ENCODE results near the gene PAFAH2. TPM values are rescaled to one million over a fixed set of nuclear protein-coding genes. Genes with fewer than 3 reads are reported as not detected.
"Not testable (repeated sequence)": the region's sequence is repeated elsewhere in the genome, so short reads cannot be mapped to it uniquely, and the experiment has no call there.

PAFAH2 gene
- total RNA-seq, 2 donors from 2014 or later: 11.6 to 13.3 TPM

DNA sequence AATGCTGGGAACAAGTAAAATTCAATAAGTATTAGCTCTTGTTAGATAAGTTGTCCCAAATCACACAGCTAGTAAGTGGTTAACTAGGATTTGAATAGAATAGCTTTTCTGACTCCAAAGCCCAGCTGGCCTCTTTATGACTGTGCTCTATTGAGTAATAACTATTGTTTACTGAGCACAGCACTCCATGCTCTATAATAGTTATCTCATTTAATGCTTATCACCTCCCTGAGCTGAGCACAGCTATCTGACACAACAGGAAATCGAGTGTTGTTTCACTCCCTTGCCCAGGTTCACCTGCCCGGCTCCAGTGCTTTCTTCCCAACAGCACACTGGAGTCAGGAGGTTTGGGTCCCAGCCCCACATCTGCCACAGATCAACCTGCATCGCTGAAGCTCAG lies 52.9 kb downstream of the PAFAH2 start:
- Histone ChIP-seq H3K4me3 (ENCODE audit: low read length) (no peak overlapping the region), H3K36me3 (ENCODE audit: control insufficient read depth, insufficient read depth, low read length) (no peaks in the 10 kb centered on the region), H3K27me3 (ENCODE audit: control insufficient read depth, insufficient read depth, low read length, poor library complexity, severe bottlenecking) (no peaks in the 10 kb centered on the region), H3K4me1 (ENCODE audit: control insufficient read depth, insufficient read depth, low read length) (no peaks in the 10 kb centered on the region), H3K9me3 (ENCODE audit: control insufficient read depth, low read length) (peaks cover 15% of the 10 kb centered on the region), H3K9ac (ENCODE audit: extremely low read depth, low read length, poor library complexity, severe bottlenecking) (no peak overlapping the region), H3K27ac (ENCODE audit: low read depth, low read length) (no peak overlapping the region)
- Mint-ChIP-seq H3K4me3 (no peak overlapping the region), H3K36me3 (ENCODE audit: low read depth) (peaks cover 1% of the 10 kb centered on the region), H3K9me3 (peaks cover 31% of the 10 kb centered on the region), H3K27me3 (ENCODE audit: insufficient read depth) (no peaks in the 10 kb centered on the region), H3K4me1 (peaks cover 11% of the 10 kb centered on the region), H3K27ac (no peak overlapping the region)
- TF ChIP-seq, protein P1, sequence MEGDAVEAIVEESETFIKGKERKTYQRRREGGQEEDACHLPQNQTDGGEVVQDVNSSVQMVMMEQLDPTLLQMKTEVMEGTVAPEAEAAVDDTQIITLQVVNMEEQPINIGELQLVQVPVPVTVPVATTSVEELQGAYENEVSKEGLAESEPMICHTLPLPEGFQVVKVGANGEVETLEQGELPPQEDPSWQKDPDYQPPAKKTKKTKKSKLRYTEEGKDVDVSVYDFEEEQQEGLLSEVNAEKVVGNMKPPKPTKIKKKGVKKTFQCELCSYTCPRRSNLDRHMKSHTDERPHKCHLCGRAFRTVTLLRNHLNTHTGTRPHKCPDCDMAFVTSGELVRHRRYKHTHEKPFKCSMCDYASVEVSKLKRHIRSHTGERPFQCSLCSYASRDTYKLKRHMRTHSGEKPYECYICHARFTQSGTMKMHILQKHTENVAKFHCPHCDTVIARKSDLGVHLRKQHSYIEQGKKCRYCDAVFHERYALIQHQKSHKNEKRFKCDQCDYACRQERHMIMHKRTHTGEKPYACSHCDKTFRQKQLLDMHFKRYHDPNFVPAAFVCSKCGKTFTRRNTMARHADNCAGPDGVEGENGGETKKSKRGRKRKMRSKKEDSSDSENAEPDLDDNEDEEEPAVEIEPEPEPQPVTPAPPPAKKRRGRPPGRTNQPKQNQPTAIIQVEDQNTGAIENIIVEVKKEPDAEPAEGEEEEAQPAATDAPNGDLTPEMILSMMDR (conservative IDR thresholded peaks at IDR 0.05): no peak
- DNase-seq: no peak
- WGBS, 2 experiments (ENCODE audit: insufficient coverage in 1 of 2, insufficient read length in 1 of 2): 80 to 85% methylated on average over 1 to 3 of the region's 3 CpGs

DNA sequence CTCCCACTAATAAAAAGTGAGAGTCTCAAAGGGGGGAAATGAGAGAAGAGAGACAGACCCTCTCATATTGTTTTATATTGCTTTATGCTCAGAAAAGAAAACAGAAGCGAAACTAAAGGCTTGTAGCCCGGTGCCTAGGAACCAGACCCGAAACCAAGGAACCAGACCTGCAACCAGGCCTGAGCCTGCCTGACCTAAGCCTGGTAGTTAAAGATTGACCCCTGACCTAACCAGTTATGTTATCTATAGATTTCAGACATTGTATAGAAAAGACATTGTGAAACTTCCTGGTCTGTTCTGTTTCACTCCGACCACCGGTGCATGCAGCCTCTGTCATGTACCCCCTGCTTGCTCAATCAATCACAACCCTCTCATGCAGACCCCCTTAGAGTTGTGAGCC lies 54.4 kb downstream of the PAFAH2 start:
- H3K36me3 ChIP-seq (ENCODE audit: control insufficient read depth, insufficient read depth, low read length); H3K27me3 ChIP-seq (ENCODE audit: control insufficient read depth, insufficient read depth, low read length, poor library complexity, severe bottlenecking); H3K27ac ChIP-seq (ENCODE audit: low read depth, low read length); H3K27me3 Mint-ChIP-seq (ENCODE audit: insufficient read depth); H3K4me1 ChIP-seq (ENCODE audit: control insufficient read depth, insufficient read depth, low read length); H3K27ac Mint-ChIP-seq; DNase-seq; H3K4me3 Mint-ChIP-seq; H3K4me3 ChIP-seq (ENCODE audit: low read length); H3K36me3 Mint-ChIP-seq (ENCODE audit: low read depth); H3K9ac ChIP-seq (ENCODE audit: extremely low read depth, low read length, poor library complexity, severe bottlenecking): not testable (repeated sequence)
- peaks cover 15% of the 10 kb centered on the region for H3K9me3 ChIP-seq (ENCODE audit: control insufficient read depth, low read length)
- H3K9me3 Mint-ChIP-seq: peaks cover 31% of the 10 kb centered on the region
- peaks cover 16% of the 10 kb centered on the region for H3K4me1 Mint-ChIP-seq
- 90 to 100% methylated on average over 1 to 5 of the region's 5 CpGs for WGBS, 2 experiments (ENCODE audit: insufficient coverage in 1 of 2, insufficient read length in 1 of 2)

DNA sequence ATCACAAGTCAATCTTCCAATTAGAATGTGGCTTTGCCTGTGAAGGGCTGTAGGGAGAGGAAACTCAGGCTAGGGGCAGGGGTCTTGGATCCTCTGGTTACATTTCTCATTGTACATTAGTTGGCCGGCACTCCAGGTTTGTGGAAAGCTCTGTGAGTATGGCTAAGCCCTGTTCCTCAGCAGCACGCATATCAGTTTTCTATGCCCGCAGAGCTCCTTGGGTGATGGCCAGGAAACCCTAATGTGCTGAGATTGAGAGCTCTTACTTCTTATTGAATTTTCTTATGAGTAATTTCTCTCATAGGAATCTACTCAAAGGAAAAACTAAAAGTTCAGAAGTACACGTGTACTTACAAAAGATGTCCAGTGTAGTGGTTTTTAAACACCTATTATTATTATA lies 60.9 kb downstream of the PAFAH2 start:
- Histone ChIP-seq H3K36me3 (ENCODE audit: control insufficient read depth, insufficient read depth, low read length) (no peaks in the 10 kb centered on the region), H3K4me3 (ENCODE audit: low read length) (no peak overlapping the region), H3K4me1 (ENCODE audit: control insufficient read depth, insufficient read depth, low read length) (peaks cover 2% of the 10 kb centered on the region), H3K9ac (ENCODE audit: extremely low read depth, low read length, poor library complexity, severe bottlenecking) (no peak overlapping the region), H3K27me3 (ENCODE audit: control insufficient read depth, insufficient read depth, low read length, poor library complexity, severe bottlenecking) (no peaks in the 10 kb centered on the region), H3K9me3 (ENCODE audit: control insufficient read depth, low read length) (no peaks in the 10 kb centered on the region), H3K27ac (ENCODE audit: low read depth, low read length) (no peak overlapping the region)
- no peak overlapping the region for H3K27ac Mint-ChIP-seq
- WGBS, 2 experiments (ENCODE audit: insufficient coverage in 1 of 2, insufficient read length in 1 of 2): 94 to 97% methylated on average over 3 of the region's 4 CpGs
- H3K4me3 Mint-ChIP-seq: no peak overlapping the region
- TF ChIP-seq, protein P1 (conservative IDR thresholded peaks at IDR 0.05): no peak
- H3K36me3 Mint-ChIP-seq (ENCODE audit: low read depth): no peaks in the 10 kb centered on the region
- DNase-seq: no peak
- no peaks in the 10 kb centered on the region for H3K9me3 Mint-ChIP-seq
- no peaks in the 10 kb centered on the region for H3K27me3 Mint-ChIP-seq (ENCODE audit: insufficient read depth)
- H3K4me1 Mint-ChIP-seq: peaks cover 15% of the 10 kb centered on the region

All from endodermal cell (in vitro differentiated cells).